EH (cell line): ENCODE measurements around the gene UBE2E2.
"Not testable (repeated sequence)": the region's sequence is repeated elsewhere in the genome, so short reads cannot be mapped to it uniquely, and the experiment has no call there.

Source experiments
- DNase-seq: peaks from one replicate; pipeline ENCODE4 v3.0.0-alpha.2; 2015; ENCODE audit warnings: low read depth

Gene UBE2E2

DNA sequence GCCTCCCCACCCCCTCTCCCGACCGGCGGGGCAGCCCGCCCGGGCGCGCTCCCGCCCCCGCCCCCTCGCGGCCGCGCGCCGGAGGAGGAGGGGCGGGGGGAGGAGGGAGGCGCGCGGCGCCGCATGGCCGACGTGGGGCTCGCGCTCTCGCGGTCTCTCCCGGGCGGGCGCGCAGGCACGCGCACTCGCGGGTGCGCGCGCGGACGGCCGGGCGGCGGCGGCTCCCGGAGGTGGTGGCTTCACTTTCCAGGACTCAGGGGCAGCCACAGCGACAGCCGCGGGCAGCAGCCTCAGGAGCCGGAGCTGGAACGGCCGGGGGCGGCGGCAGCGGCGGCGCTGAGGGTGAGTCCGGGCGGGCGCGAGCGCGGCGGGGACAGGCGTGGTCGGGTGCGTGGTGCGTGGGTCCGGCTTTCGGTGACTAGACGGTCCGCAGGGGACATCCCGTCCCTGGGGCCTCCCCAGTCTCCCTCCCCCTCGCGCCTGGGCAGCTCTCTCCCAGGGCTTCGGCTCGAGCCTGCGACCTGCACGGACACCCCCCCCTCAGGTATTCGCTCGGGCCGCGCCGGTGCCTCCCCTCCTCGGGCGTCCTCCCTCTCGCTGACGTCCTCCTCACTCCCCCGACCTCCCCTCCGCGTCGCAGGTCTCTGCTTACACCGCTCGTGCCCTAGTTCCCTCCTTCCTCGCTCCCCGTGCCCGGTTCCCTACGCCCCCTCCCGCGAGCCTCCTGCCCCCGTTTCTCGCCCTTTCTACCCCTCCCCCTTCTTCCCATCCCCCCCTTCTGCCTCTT, at the start of gene UBE2E2:
Gene UBE2E2, plus strand, starts transcription at position 407 of the 787 bp plus-strand sequence.
- peak; percentile 69 for DNase-seq

GRCh38 chr3:23153436-23153835, 49.7 kb upstream of the UBE2E2 start:
- DNase-seq = no peak

DNA sequence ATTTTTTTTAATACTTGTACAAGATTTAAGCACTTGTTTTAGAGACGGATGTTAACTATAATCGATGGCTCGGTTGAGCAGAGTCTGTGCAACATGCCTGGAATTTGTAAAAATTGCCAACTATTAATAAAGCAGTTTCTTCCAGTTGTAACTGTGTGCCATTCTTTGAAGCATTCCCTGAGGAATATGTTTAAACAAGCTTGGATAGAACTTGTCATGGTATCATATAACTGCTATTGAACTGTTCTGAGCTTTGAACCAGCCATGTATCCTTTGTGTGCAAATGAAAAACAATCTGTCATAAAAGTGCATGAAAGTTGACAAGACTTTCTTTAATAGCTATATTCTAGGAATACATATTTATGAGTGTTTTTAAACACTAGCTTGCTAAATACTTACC, 45.8 kb upstream of the UBE2E2 start:
- no peak for DNase-seq

DNA sequence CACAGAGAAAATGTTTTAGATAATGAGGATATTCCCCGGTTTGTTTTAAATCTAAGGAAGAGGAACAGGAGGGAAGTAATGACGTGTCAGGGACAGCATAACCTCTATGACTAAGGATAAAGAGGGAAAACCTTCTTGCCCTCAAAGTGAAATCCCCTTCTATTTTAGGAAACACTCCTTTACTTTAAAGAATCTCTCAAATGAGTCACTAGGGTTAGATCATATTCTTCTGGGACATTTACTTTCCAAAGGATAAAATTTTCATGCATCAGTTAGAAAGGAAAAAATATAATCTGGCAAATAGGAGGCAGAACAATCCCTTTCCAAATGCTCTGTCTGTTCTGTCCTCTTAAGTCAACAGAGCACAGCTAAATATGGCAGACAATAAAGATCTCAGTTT, 43.2 kb upstream of the UBE2E2 start:
- peak; percentile 91 for DNase-seq

GRCh38 chr3:23161308-23161707, 41.8 kb upstream of the UBE2E2 start:
- DNase-seq = peak; percentile 19

GRCh38 chr3:23161896-23162570, 41.1 kb upstream of the UBE2E2 start:
- peak; percentile 60 for DNase-seq

GRCh38 chr3:23162934-23163333, 40.2 kb upstream of the UBE2E2 start:
- no peak for DNase-seq

DNA sequence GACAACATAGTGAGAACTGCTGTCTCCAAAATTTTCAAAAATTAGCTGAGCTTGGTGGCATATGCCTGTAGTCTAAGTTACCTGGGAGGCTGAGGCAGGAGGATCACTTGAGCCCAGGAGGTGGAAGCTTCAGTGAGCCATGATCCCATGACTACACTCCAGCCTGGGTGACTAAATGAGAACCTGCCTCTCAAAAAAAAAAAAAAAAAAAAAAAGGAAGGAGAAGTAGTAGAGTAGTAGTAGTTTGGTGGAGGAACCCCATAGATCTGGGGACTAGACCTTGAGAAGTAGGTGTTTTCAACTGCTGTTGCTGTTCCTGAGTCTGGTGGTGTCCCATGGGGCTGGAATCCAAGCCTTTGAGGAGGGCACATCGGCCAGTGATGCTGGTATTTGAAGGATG, 38.4 kb upstream of the UBE2E2 start:
- DNase-seq = no peak

DNA sequence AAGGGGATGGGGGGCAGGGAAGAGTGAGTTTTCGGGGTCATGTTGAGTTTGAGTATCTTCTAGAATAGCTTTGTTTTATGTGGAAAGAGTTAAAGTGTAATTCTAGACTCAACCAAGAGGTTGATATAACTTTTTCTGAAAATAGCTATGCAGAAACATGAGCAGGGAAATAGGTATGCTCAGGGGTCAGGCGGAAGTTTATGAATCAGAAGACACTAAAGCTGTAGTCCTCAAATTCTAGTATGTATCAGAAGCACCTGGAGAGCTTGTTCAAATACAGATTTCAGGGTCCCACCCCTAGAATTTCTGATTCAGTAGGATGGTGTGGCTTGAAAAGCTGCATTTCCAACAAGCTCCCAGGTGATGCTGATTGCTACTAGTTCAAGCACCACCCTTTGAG, 37.6 kb upstream of the UBE2E2 start:
- no peak for DNase-seq

DNA sequence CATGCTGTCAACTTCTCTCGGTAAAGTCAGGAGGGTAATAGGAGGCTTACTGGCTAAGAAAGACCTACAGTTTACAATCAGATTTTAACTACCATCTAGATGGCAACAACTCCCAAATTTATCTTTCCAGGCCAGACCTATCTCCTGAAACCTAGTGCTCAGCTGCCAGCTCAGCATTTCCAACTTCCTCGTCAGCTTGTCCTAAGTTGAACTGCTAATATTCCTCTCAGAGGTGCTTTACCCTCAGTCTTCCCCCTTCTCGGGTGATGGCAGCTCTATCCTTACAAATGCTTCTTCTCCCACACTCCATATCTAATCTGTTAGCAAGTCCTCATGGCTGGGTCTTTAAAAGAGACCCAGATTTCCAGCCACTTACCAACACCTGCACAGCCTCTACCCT, 36.9 kb upstream of the UBE2E2 start:
- DNase-seq = no peak

DNA sequence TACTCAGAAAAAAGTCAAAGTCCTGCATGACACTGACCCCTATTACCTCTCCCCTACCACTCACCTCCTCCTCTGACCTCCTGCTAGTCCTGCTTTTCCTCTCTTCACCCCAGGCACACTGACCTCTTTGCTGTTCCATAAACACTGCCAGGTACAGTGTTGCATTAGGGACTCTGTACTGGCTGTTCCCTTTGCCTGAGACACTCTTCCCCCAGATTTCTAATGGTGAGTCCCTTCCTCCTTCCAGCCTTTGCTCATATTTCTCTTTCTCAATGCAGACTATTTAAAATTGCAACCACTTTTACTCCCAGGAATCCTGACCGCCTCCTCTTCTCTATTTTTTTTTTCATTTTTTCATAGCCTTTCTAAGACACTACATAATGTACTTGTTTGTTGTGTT, 36.3 kb upstream of the UBE2E2 start:
- no peak for DNase-seq

- DNase-seq = no peak
Observed at GRCh38 chr3:23169551-23169950, 33.6 kb upstream of the UBE2E2 start.

DNA sequence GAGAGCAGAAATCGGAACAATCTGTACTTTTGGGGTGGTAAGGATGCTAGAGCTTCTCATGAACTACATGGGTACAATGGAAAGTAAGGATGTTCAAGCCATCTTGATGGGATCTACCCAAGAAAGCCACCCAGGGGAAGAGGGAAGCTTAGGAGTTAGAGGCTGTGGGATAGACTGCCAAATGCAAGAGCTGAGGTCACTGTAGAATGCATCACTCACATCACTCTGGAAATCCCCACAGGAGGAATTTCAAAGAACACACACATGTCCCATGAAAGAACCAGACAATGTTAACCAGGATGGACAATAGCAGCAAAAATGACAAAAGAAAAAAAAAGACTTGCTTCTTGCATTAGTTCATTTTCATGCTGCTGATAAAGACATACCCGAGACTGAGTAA, 32.8 kb upstream of the UBE2E2 start:
- peak; percentile 38 for DNase-seq

DNA sequence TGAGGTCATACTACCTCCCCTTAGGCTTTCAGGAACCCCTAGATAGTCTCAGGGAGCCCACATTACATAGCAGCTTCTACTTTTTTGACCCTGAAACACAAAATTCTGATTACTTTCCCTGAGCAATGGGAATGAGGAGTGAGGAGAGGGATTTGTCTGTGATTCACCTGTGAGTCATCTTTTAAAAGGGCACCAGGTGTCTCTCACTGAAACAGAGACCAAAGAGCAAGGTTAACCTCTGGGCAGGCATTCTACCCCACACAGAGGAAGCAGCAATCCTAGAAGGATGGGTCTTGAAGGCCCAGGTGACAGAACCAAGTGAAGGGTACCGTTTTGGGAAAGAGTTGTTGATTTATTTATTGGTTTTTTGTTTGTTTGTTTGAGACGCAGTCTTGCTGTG, 31.1 kb upstream of the UBE2E2 start:
- DNase-seq = no peak

DNA sequence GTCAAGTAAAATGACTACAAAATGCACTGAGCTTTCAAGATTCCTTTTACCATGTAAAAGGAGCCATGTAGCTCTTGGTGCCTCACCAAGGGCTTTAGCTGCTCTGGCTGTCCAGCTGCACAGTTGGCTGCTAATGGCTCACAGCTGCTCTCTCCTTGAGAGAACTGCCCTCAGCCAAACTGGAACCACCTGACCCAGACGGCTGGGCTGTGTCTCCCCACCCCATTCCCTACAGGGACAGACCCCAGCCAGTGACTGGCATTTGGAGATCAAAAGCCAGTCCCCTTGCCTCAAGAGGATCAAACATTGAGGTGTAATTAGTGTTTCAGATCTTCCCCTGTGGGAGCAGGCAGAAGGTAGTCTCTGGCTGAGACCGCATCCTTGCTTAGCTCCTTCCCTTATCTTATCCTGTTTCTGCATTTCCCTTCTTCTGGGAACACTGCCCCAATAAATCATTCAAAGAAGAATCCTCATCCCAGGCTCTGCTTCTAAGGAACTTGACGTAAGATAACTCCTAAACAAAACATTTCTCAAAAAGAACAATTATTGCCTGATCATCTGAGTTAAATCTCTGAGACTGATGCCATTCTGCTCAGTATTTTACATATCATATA, 28.6 kb upstream of the UBE2E2 start:
- no peak for DNase-seq

GRCh38 chr3:23175341-23176083, 27.6 kb upstream of the UBE2E2 start:
- DNase-seq = no peak

GRCh38 chr3:23176839-23177238, 26.3 kb upstream of the UBE2E2 start:
- not testable (repeated sequence) for DNase-seq

DNA sequence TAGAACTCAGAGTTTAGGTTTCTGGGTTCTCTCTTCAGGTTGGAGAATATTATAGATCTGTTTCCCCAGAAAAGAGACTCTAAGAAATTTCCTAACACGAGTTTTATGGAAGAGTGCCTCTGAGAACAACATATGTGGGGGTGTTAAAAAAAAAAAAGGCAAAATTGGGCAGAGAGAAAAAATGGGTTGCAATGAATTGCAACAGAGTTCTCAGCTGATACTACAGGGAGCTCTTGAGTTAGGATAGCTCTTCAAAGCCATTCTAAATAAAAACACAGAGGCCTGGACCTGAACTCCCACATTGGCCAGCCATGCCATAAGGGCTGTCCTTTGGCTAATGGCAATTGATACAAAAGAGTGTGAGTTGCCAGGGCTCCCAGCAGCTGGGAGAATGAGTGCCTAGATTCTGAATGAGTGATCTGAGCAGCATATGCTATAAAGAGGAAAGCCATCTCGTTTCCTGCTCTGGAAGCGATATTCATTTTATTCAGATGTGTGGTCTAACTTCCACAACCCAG, 20.1 kb upstream of the UBE2E2 start:
- no peak for DNase-seq

DNA sequence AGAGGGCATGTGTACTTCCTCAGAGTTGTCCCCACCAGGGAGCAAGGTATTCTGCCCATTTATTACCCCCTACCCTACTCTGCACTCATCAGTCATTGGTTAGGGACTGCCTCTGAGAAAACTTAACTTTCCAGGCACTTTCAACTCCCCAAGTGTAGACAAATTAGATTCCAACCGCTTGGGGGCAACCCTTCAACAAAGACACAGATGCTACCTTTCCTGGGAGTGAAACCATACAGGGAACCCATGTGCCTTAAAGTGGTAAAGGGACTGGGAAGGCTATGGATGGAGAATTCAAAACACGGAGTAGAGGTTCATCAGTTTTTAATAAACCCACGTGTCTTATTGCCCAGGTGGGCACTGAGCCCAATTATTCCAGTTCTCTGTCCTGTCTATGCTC, 19.4 kb upstream of the UBE2E2 start:
- DNase-seq = peak; percentile 72

GRCh38 chr3:23185861-23186260, 17.3 kb upstream of the UBE2E2 start:
- no peak for DNase-seq

- no peak for DNase-seq
Observed at GRCh38 chr3:23189187-23189586, 13.9 kb upstream of the UBE2E2 start.

DNA sequence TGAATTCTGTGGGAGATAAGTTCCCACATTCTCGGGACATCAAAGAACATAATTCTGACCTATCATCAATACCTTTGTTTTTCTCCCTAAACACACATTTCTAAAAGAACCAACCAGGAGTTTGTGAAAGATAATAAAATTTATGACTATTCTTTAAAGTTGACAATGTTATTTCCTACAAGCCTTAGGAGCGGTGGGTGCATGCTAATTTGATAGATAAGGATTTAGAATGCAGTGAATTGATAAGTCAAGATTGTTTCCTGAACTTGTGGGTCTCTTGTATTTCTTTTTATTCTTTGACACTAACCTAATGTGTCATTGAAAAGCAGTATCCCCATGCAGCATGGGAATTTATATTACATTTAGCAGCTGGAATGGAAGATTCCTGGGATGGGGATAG, 10.3 kb upstream of the UBE2E2 start:
- DNase-seq = no peak
